SHP77 (cell line): ENCODE measurements around the gene SNHG17.
"Not testable (repeated sequence)": the region's sequence is repeated elsewhere in the genome, so short reads cannot be mapped to it uniquely, and the experiment has no call there.

ENCODE experiments used
- DNase-seq, 2 experiments: peaks; one replicate each; lab custom pipeline; 2025; lab: John Stamatoyannopoulos, UW

SNHG17 gene

GRCh38 chr20:38420388-38421085 lies 14.6 kb downstream of the SNHG17 start:
- no peak for DNase-seq

GRCh38 chr20:38418509-38419204 lies 16.5 kb downstream of the SNHG17 start:
- no peak for DNase-seq

GRCh38 chr20:38414769-38415450 lies 20.2 kb downstream of the SNHG17 start:
- no peak for DNase-seq

- no peak for DNase-seq
These were observed 22.1 kb downstream of the SNHG17 start for GRCh38 chr20:38412877-38413577.

- not testable (repeated sequence) for DNase-seq
These were observed 27.3 kb downstream of the SNHG17 start for GRCh38 chr20:38407822-38408221.

GRCh38 chr20:38407321-38407720 lies 27.8 kb downstream of the SNHG17 start:
- no peak for DNase-seq

- no peak for DNase-seq
These were observed 28.7 kb downstream of the SNHG17 start for GRCh38 chr20:38406476-38406875.

GRCh38 chr20:38405132-38405531 lies 30.0 kb downstream of the SNHG17 start:
- DNase-seq = no peak

- DNase-seq = no peak
These were observed 31.1 kb downstream of the SNHG17 start for GRCh38 chr20:38404016-38404415.

- DNase-seq = no peak
These were observed 32.3 kb downstream of the SNHG17 start for GRCh38 chr20:38402816-38403215.

- DNase-seq = no peak
These were observed 33.0 kb downstream of the SNHG17 start for GRCh38 chr20:38402089-38402488.

GRCh38 chr20:38395751-38396395 lies 39.3 kb downstream of the SNHG17 start:
- DNase-seq = not testable (repeated sequence)

- DNase-seq = no peak
These were observed 40.0 kb downstream of the SNHG17 start for GRCh38 chr20:38395165-38395564.

- DNase-seq = no peak
These were observed 41.9 kb downstream of the SNHG17 start for GRCh38 chr20:38393259-38393658.

- DNase-seq = no peak
These were observed 42.8 kb downstream of the SNHG17 start for GRCh38 chr20:38392356-38392755.

GRCh38 chr20:38387953-38388352 lies 47.2 kb downstream of the SNHG17 start:
- DNase-seq = no peak

GRCh38 chr20:38386851-38387250 lies 48.3 kb downstream of the SNHG17 start:
- DNase-seq = no peak

GRCh38 chr20:38386004-38386403 lies 49.1 kb downstream of the SNHG17 start:
- no peak for DNase-seq

GRCh38 chr20:38383147-38383546 lies 52.0 kb downstream of the SNHG17 start:
- DNase-seq = no peak

GRCh38 chr20:38377838-38378237 lies 57.3 kb downstream of the SNHG17 start:
- DNase-seq = not testable (repeated sequence)

GRCh38 chr20:38377039-38377685 lies 58.0 kb downstream of the SNHG17 start:
- DNase-seq = no peak
